HG03175 (cell line): Measurements from ENCODE around the gene CADM1.
A peak's percentile ranks its signal among the peaks of the same experiment; 100 is the strongest.

Experiments
- ATAC-seq: cut with Tn5 transposase; IDR thresholded peaks from one replicate; pipeline ENCODE4 v1.9.1; 2021; ENCODE audit warnings: mild to moderate bottlenecking, moderate library complexity; ENCODE audit not compliant: unreplicated experiment

Gene CADM1

DNA sequence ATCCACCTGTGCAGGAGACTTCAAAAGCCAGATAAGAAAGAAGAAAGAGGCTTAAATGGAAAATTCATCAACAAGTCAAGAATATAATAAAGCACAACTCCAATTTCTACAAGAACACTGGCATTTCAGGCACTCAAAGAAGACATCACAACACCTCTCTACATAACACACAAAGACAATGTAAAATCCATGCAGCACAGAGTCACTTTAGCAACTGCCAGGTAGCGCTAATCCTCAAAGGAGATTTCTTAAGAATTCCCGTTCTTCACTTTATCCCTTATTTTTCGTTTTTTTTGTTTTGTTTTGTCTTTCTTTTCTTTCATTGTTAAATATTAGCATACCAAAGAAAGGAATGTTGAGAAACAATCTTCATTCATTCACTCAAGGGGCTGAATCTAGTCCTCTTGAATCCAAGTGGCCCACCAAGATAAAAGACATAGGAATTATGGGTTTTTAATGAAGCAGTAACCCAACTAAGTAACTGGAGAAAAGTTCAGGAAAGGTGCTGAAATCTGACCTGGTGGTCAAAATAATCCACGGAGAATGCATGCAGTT, 95.0 kb downstream of the CADM1 start:
- no peak for ATAC-seq

DNA sequence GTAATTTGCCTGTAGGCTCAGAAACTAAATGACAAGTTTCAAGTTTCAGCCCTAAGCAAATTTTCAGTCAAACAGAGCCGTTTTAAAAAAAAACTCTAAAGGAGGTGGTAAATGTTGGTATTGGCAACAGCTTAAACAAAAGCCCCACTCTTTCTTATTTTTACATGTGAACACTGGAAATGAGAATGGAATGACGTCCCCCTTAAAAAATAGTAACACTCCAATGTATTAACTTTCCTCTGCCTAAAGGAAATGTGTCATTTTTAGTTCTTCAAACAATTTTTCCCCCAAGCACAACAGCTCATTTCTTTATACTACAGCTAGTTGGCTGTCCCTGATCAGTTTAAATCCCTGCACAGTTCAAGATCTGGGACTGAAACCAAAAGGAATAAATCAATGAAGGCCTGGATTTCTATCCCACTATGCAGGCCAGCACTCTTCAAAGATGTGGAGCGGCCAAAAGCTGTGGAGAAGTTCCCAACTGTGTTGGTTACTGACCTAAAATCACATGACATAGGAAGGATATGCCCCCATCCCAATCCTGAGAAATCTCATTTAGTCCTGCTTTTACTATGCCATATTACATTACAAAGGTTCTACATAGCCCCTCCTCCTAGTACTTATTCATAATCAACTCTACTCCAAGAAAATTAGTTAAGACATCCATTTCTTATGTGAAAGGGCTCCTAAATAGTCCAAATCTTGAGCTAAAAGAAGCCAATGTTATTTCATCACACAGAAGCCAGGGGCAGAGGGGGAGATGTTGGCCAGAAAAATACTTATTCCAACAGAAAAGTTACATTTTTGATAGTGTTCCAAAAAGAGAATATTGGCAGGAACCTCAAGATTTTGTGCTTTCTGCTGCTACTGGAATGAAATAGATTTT, 95.9 kb downstream of the CADM1 start:
- no peak for ATAC-seq

DNA sequence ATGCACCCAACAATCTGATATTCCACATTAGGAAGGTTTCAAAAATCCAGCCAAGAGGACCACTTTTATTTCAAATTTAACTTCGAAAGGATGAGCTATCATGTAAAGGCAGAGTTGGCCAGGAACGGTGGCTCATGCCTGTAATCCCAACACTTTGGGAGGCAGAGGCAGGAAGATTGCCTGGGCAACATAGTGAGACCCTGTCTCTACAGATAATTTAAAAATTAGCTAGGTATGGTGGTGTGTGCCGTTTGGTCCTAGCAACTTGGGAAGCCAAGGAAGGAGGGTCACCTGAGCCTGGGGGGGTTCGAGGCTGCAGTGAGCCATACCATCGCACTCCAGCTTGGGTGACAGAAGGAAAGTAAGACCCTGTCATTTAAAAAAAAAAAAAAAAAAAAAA, 96.7 kb downstream of the CADM1 start:
- ATAC-seq, result no peak

DNA sequence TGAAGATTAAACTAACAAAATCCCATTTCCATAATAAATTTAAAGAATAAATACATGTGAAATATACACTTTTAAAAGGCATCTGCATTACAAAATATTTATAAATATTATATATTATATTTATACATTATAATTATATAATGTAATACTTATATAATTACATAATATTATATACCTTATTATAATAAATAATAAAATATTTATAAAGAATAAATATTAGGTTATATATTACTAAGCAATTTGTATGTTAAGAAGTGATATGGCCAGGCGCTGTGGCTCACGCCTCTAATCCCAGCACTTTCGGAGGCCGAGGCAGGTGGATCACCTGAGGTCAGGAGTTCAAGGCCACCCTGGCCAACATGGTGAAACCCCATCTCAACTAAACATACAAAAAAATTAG, 97.8 kb downstream of the CADM1 start:
- ATAC-seq, result no peak

DNA sequence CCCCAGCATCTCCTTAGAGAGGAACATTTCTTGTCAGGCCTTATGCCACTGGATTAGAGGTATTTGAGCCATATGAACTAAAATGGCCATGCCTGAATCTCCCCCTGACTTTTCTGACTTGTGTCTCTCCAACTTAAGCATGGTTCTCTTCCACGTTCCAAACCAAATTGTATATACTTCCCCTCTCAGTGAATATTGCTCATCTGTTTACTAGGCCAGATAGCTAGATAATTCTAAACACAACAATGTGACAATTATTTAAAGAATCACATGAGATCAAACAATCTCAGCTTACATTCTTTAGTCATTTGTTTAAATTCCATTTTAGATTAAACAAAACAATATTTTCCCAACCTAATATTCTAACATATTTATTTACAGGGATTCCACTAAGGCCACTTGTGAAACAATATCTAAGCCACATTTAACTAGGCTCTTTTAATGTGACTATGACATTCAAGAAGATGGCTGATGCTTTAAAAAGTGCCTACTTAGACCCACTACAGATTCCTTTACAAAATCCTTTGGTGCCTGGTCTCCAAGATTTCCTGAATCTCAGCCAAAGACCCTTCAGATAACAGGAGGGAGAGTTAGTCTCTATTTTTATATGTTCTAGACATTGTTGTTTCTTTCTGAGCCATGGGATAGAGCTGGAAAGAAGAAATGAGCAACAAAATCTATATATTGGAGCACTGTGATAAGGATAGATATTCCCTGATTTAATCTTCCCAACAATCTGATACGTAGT, 105.7 kb downstream of the CADM1 start:
- ATAC-seq, result no peak

DNA sequence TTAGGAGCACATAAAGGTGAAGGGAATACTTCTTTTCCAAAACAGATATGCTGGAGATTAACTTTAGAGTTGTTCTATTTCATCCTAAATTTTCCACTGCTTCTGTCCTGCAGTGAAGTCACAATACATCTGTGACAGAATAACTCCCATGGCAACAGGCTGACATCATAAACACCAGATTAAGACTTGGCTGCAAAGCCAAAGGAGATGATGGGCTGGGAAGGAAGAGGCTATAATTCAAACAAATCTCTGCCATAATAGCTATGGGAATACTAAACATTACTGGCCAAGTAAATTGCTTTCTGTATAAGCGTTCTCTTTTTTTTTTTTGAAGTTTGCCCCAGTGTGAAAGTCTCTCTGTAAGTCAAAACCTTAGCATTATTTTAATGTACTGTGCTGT, 107.7 kb downstream of the CADM1 start:
- ATAC-seq, result no peak

DNA sequence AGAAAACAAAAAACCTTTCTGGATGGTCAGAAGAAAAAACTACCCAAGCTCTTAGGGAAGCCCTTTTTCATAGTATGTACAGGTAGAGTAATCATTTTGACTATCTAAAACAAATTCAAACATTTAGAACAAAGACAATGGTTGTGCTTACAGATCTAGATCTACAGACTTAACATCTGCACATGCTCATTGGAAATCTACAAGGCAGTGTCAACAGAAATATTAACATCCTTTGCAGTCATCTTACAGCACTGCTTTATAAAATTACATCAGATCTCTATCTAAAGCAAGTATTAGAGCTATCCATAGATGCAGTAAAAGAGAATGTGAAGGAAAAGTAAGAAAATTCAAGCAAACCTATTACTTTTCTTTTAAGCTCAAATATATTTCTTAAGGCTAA, 110.3 kb downstream of the CADM1 start:
- ATAC-seq, result no peak

DNA sequence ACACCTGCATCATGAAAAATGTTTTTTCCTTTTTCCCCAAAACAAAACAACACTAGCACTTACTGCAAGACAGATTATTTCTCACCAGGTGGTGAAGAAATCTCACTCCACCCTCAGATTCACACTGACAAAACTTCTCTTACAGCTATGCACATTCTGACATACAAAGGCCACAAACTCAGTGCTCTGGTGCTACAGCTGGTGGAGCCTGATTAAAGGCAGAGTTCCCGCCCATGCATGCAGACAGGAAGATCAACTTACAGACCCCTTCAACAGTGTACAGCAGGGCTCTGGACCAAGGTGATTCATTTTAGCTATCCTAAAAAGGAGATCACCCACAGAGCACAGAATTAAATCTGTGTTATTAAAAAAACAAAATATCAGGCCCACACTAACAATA, 112.6 kb downstream of the CADM1 start:
- ATAC-seq, result no peak

DNA sequence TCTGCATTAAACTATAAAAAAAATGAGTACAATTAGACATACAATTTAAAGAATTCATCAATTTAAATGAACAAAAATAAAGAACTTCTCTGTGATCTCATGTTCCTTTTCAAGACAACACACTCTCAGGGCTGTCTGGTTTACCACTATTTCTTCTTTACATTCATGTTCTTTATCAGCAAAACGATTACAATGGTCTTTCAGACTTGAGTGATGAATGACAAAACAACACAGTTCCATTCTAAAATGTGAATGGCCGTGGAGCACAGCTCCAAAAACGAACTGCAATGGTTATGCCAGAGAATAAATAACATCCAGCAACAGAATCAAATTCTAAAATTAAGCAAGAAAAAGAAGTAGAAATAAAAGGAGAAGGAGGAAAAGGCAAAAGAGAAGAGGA, 113.1 kb downstream of the CADM1 start:
- no peak for ATAC-seq

DNA sequence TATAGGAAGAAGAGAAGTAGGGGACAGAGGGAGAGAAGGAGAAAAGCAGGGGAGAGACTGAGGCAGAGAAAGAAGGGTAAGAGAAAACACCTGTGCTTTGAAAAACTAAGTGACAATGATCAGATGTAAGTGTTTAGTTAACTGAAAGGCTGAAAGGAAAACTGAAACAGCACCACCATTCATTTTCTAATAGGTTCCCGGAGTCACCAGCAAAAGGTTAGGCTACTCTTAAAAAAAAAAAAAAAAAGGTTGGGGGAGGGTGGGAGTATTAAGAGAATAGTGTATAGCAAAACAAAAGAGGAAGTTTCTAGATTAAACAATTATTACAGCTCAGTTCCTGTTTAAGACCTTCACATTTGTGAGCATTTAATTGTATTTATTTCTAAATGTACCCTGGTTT, 113.8 kb downstream of the CADM1 start:
- ATAC-seq, result no peak

DNA sequence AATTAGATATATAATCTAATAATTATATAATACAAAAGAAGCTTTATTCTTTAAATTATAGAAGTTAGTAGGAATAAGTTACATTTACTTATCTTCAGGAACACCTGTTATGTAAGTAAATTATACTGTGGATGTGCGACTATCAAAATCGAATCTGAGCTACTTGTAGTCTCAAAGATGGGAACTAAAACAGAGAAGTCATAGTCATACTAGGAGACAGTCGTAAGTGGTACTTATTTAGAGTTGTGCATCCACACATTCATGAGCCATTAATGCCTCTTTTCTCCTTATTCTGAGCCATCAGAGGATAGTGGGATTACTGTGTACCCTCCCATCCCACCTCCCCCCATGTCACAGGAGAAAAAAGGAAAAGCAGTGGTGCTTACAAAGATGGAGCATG, 114.4 kb downstream of the CADM1 start:
- no peak for ATAC-seq

DNA sequence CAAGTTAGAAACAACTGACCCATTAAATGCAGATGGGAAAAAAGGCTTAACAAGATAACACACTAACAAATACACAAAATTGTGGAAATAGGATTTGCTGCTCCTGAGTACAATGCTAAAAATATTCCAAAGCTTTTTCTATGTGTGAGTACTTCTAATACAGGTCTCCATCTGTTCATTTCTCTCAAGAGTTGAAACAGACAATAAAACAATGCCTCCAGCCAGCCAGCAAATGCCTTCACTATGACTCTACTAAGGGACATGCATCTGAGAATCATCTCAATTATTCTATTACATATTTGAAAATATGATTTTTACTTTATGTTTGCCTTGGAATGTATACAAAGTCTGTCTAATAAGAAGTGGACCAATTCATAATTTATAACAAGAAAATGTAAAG, 119.0 kb downstream of the CADM1 start:
- ATAC-seq, result no peak

DNA sequence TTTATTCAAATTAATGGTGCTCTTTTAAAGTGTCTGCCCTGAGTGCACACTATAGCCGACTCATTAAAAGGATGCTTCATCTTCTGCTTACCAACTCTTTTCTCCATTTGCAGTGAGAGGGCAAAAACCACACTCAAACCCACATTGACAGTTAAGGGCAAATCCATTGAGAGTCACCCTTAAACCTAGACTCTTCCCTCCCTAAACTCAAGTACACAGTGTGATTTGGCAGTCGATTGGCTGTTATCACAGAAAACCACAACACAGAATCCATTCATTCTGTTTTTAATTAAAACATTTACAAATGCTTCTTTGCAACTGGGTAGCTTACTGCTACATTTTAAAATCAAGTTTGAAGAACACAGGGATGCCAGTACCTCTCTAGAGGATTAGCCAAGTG, 120.0 kb downstream of the CADM1 start:
- ATAC-seq, result no peak

DNA sequence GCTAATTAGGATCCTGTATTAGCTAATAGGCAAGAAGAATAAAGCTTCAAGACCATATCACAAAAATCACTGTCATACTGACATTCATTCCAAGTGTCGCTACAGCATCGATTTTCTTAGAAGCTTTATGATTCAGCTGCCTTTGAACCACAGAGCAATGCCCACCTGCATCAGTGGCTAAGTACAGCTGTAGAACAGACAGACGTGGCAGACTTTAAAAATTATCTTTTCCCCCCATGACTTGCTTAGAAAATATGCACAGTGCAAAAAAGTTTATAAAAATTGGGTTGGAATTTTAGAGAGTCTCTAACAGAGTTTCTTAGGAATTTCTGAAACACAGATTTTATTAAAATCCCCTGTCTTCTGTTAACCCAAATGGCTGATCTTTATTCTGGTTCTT, 120.8 kb downstream of the CADM1 start:
- ATAC-seq, result no peak

DNA sequence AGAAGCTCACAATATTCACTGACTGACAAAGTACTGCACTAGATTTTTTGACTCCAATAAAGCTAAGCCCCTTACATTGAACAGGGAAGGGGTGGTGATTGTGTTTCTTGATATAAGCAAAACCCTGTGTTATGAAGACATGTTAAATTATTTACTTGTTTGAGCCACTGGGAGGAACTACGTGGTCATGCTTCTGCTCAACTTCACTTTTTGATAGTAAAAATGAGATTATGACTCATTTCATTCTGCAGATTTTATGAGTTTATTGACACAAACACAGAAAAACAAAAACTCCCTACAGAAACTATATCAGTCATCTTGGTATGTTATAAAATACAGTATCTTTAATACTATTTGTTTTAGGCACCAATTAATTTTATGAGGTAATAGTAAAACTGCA, 124.7 kb downstream of the CADM1 start:
- ATAC-seq, result peak; percentile 68

DNA sequence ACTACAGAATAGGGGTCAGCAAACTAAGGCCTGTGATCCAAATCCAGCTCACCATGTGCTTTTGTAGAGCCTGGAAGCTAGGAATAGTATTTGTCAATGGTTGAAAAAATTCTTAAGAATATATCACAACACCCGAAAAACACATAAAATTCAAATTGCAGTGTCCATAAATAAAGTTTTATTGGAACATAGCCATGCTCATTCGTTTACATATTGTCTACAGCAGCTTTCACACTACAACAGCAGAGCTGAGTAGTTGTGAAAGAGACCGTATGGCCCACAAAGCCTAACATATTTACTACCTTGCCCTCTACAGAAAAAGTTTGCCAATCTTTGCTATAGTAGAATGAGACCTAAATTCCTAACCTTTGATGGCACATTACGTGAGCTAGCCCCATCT, 125.7 kb downstream of the CADM1 start:
- ATAC-seq, result no peak

DNA sequence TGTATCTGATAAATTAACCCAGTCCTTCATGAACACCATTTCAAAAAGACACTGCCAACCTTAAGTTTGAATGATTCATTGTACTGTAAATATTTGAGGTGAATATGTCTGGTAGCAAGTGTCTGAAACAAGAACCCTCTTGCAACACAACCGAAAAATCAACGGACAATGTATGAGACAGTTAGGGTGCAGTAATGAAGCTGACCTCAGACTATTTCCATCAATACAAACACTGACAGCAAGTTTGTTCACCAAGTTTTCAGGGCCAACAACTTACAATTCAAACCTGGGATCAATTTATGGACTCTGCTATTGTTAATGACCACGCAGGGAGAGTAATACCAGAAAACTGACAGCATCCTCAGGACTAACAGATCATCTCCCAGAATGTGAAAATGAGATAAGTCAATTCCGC, 126.3 kb downstream of the CADM1 start:
- no peak for ATAC-seq

DNA sequence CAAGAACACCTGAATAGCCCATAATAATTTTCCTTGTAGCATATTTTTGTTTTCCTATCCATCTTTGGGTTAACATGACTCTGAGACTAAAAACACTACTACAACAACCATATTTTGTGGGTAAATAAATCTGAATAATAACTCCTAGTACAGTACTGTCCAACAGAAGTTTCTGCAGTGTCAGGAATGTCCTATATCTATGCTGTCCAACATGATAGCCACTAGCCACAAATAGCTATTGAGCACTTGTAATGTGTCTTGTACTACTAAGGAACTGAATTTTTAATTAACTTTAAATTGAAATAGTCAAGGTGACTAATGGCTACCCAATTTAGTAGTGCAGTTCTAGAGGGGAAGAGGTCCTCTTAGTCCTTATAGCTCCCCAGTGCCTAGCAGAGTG, 135.6 kb downstream of the CADM1 start:
- no peak for ATAC-seq

DNA sequence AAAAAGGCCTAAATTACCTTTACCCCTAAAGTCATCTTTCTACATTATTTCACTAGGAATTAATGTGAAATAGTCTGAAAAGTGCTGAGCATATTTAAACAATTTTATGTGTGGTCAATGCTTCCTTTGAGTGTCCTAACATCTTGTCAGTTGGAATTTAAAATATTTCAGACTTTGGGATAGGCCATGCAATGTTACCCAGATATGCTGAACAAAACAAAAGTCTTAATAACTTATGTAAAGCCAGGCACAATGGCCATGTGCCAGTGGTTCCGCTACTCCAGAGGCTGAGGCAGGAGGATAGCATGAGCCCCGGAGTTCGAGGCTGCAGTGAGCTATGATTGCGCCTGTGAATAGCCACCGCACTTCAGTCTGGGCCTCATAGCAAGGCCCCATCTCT, 137.4 kb downstream of the CADM1 start:
- no peak for ATAC-seq

DNA sequence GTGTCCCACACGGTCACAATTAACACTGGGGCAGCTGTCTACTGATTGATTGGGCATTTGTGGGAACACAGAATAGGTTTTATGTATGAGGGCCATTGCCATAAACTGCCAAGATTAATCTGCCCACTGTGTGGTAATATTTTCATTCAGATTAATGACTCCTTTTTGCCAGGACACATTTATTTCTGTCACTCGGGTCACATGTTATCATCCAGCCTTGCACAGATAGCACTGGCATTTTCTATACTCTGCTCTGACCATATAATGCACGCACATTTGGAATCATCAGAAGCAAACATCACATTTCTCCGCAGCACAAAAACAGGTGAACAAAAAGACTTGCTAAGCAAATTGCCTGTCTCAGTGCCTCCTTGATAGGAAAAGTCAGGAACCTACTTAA, 138.3 kb downstream of the CADM1 start:
- no peak for ATAC-seq

DNA sequence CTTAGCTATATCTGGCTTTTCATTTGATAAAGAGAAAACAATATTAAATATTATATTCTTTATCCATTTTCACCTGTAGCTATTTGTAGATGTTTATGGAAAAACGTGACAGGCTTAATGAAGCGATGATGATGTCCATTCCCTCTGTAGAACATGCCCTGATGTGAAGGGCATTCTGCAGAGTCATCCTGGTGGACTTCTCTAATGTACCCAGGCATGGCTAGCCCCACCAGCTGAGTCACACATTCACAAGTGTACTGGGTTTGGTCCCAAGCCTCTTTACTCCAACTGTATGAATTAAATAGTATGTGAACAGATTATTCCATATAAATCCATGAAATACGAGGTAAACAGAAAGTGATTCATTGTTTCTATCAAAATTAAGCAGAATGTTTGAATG, 139.3 kb downstream of the CADM1 start:
- no peak for ATAC-seq

DNA sequence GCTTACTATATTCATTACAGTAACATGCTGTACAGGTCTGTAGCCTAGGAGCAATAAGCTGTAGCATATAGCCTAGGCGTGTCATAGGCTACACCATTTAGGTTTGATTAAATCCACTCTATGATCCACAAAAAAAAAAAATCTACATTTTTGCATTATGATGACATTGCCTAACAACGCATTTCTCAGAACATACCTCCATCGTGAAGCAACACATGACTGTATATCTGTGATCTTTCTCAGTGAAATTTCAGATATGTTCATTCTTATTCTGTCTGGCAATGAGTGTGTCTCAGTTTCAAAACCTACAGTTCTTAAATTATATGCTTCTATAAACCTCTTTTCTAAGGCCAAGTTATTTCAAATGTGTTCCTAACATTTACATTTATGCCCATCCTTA, 140.3 kb downstream of the CADM1 start:
- ATAC-seq, result no peak
